ENCODE data around the gene SOX12. TPM values are rescaled to one million over a fixed set of nuclear protein-coding genes. Genes with fewer than 3 reads are reported as not detected.
"Not testable (repeated sequence)": the region's sequence is repeated elsewhere in the genome, so short reads cannot be mapped to it uniquely, and the experiment has no call there.

The SOX12 gene
- polyA plus RNA-seq, 5 donors, result 23.6 to 46.6 (median 30.8) TPM

DNA sequence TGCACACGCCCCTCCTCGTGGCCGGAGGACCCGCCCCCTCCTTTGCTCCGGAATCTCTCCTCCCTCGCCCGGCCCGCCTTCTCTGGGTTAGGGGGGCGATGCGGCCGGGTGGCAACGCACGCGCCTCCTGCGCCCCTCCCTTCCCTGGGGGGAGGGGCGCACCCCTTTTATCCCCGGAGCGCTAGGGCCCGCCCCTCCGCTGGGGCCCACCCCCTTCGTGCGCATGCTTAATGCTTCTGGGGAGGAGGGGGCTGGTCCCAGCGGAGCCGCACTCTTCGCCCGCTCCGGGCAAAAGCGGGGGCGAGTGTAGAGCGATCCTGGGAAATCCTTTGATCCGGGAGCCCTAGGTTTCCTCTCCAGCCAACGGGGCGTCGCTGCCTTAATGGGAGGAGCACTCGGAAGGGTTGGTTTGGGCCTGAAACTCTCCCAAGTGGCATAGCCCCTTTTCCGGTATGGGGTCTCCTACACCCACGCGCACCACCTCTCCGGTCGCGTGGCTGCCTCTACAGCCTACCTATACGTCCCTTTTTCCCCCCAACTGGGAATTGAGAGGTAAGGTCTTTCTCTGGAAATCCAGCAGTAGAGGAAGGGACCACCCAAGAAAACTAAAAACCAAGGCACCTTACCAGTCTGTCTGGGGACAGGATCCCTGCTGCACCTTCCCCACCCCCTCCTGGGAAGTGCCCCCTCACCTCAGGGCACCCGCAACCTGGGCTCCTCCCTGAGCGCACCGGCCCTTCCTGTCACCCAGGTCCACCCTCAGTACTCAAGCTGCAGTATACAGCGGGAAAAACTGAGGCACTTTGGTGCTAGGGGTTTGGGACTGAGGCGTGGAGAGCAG is 2.1 kb downstream of the SOX12 start:
- DNase-seq, result peak; percentile 96 to 97

DNA sequence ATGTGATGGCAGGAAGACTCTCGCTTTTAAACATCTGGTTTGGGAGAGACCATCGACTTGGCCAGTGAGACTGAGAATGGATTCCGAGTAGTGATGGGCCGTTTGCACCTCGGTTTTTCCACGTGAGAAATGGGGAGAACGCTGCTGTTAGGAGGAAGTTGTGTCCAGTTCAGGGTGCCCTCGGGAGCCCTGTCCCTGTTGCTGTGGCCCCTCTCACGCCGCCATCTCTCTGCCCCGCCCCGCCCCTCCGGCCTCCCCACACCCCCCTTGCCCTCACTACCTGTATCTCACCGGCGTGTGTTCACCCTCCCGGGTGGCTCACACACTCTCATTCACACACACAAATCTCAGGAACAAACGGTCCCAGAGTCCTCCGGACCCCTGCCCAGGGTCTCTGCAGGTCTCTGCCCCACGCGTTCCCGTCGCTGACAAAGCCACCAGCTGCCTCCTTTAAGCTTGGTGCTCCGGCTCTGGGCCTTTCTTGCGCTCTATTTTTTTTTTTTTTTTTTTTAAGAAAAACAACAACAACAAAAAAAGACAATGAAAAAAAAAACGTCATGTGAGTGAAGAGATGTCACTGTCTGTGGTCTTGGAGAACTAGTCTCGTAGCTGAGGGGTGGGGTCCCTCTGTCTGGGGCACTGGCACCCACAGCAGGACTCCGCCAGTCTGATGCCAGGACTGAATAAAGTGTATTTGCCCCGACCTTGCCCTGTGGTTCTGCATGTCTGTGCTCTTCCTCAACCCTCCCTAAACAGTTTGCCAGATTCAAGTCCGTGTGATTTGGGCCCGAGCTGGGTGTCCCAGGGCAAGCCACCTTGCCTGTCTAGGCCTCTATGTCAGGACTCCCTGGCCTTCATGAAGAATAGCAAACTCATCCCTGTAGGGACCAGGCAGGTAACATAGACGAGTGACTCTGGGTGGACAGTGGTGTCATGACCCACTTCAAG is 2.9 kb downstream of the SOX12 start:
- DNase-seq, result no peak

DNA sequence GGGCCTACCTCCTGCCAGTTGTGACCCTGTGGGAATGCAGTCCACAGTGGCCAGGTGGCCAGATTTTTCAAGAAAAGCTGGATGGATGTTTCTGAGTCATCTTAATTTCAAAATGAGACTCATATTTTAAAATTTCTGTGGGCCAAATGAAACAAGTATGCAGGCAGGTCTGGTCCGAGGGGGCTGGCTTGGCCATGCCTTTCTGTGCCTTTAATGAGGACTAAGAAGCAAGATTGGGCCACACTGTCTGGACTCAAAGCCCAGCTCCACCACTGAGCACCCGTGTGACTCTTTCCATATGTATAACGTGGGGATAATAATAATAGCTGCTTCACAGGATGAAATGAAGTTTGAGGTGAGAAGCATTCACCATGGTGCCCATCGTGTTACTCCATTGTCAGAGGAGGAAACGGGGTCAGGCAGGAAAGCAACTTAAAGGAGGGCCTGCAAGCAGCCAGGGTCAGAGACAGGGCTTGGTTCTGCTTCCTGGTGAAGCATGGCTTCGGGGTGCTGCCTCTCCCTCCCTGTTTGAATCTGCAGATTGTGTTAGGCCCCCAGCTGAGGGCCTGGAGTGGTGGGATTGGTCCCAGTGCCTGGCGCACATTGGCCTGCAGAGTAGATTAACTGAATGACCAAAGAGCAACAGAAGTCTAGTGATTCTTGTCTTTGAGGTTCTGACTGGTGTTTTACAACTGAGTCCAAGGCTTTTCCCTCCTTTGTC is 3.8 kb downstream of the SOX12 start:
- DNase-seq, result no peak

- no peak for DNase-seq
Measured at GRCh38 chr20:329851-330232, 4.5 kb downstream of the SOX12 start.

DNA sequence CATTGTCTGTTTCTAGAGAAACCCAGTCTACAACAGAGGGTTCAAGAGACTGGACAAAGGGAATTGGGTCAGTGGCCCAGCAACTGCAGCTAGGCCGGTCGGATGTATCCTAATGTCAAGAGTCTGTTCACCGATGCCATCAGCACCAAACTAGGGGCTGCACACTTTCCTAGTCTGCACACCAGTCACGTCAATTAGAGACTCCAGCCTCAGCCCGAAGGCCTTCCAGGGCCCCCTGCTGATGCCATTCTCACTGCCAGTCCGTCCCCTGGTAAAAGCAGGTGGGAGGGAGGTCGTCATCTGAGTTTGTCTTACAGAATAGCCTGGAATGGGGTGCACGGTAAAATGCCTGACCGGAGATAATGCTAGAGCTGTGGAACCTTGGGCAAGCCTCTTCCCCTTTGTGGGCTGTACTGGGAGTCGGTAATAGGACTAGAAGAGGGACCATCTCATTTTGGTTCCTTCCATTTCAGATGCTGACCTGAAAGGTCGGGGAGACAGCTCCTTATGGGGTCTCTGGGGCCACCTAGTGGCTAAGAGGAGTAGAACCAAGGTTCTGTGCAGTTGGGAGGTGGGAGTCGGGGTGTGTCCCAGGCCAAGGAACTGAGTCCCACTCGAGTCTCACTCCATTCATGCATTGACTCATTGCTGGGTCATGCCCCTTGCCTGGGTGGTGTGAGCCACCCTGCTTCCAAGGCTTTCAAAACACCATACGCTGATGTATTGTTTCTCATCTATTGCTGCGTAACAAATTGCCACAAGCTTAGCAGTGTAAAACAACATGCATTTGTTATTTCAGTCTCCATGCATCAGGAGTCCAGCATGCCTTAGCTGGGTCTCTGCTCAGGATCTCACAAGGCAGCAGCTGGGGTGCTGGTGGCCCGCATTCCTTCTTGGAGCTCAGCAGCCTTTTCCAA is 5.1 kb downstream of the SOX12 start:
- DNase-seq, result peak; percentile 56 to 63

DNA sequence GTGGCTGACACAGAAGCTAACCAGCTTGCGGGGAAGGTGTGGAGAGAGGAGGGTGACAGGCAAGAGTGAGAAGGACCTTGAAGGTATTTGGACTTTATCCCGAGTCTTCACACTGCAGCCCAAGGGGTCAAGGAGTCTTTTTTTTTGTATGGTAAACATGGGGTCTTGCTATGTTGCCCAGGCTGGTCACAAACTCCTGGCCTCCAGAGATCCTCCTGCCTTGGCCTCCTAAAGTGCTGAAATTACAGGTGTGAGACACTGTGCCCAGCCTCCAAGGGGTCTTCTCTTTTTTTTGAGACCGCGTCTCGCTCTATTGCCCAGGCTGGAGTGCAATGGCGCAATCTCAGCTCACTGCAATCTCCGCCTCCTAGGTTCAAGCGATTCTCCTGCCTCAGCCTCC is 9.2 kb downstream of the SOX12 start:
- no peak for DNase-seq

GRCh38 chr20:336040-336439 is 10.7 kb downstream of the SOX12 start:
- not testable (repeated sequence) for DNase-seq

DNA sequence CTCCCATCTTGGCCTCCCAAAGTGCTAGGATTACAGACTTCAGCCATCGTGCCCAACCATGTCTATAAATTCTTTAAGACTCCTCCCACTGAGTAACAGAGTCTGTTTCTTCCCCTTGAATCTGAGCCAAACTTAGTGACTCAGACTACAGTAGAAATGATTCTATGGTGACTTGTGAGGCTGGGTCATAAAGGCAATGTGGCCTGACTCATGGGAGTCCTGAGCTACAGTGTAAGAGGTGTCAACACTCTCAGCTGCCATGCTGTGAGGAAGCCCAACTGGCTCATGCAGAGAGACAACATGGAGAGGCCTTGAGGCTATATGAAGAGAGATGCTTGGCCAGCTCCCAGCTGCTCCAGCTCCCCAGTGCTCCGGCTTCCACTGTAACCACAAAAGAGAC is 16.3 kb downstream of the SOX12 start:
- no peak for DNase-seq

- no peak for DNase-seq
Measured at GRCh38 chr20:343107-343506, 17.8 kb downstream of the SOX12 start.

- no peak for DNase-seq
Measured at GRCh38 chr20:346033-346639, 20.8 kb downstream of the SOX12 start.

DNA sequence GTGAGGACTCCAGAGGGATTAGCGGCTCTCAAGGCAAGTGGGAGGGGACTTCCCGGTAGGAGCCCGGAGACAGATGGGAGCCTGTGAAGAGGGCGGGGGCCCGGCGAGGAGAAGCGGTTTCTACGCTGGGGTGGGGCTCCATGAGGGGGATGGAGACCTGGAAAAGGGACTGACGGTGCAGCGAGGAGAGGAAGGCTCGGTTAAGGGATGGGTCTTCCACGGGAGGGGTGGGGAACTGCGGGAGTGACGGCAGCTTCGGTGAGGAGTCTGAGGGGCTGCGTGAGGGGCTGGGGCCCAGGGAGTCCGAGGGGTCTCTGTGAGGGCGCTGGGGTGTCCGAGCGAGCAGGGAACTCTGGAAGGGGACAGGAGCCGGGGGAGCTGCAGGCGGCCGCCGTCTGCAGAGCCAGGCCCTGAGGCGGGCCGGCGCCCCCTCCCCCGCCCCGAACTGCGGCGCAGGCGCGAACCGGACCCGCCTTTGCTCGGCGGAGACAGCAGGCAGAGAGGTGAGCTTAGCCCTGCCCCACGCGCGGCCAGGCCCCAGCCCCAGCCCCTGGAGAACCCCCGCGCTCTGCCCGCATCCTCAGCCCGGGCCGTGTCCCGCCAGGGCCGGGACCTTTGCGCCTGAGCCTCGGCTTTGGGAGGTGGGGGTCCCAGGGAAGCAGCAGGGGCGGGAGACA is 21.4 kb downstream of the SOX12 start, which contains the start of gene NRSN2:
Gene NRSN2, plus strand, starts transcription at position 472 of the 677 bp plus-strand sequence. CDS start 2,533 bp downstream, outside the sequence.
- DNase-seq, result peak; percentile 55 to 62

DNA sequence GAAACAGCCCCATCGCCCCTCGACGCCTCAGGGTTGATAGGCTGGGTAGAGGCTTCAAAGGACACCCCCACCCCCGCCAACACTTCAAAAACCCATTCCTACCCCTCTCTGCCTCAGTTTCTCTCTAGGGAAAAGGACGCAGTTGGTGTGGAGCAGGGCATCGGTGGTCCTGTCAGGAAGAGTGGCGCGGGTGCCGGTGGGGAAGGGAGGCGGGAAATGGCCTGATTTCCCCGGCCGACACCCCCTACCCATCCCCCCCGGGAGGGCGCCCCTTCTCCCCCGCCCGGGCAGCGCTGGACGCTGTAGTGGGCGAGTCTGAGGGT is 21.9 kb downstream of the SOX12 start:
- no peak for DNase-seq

DNA sequence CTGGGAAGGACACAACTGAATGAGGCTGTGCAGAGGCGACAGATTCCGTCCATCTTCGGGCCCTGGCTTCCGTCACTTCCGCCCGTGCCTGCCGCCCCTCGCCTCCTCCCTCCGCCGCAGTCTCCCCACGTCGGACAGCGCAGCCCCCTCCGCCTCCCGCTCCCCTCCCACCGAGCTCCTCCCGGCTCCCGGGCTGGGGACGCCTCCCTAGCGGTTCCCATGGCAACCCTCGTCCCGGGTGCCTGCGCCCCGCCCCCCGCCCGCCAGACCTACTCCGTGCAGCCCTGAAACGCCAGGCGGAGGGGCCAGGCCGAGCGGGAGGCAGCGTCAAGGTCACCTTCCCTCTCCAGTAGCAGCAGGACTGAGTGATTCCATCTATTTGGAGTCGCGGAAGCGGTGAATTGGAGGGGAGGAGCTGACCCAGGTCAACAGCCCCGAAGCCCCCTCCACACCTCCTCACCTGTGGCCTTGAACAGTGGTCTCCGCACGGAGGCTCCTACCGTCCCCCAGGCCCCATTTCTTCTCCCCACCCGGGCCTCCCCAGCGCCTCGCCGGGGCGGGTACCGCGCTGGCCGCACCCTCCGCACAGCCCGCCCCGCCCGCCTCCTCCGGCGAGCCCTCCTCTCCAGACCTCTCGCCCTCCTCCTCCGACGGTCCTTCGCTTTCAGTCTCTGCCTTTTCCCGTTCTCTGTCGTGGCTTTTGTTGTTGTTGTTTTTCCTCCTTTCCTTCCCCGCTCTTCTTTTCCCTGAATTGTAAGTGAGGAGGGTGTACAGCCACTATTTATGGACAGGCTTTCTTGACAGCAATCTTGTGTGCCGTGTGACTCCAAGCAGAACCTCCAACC is 22.5 kb downstream of the SOX12 start:
- peak; percentile 93 to 94 for DNase-seq

- no peak for DNase-seq
Measured at GRCh38 chr20:348972-349841, 23.9 kb downstream of the SOX12 start.

GRCh38 chr20:353166-353565 is 27.8 kb downstream of the SOX12 start:
- no peak for DNase-seq

DNA sequence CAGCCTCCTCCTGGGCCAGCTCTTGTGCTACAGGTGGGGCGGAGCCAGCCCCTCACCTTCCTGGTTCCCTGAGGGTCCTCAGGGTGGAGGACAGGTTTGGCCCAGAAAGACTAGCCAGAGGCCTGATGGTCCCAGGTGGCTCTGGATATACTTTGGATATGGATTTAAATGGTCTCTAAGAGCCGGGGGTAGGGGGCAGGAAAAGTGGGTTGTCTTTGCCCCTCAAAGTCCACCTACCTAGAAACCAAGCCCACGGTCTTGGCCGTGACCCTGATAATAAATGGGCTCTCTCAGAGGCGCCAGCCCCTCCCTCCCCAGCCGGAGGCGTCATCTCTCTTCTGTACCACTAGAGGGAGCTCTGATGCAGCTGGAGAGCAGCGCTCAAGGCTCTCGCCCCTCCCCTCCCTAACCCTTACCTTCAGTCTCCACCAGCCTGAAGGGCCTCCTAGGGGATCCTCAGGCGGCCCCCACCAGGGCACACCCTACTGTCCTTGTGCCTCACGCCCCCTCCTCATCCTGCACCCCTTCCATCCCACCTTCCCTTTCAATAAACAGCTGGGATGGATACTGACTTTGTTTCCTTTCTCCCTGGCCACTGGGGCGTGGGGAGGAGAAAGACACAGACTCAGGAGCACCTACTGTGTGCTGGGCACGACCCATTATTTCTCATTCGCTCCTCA is 29.1 kb downstream of the SOX12 start:
- DNase-seq, result peak; percentile 67 to 71

- not testable (repeated sequence) for DNase-seq
Measured at GRCh38 chr20:356154-356553, 30.8 kb downstream of the SOX12 start.

Measured in right lung (tissue), 5 donors.